ENCODE results near the gene ELAVL2. TPM values are rescaled to one million over a fixed set of nuclear protein-coding genes. Genes with fewer than 3 reads are reported as not detected.

Gene ELAVL2
- total and polyA plus RNA-seq, 2 donors: 0.07 to 0.33 TPM

DNA sequence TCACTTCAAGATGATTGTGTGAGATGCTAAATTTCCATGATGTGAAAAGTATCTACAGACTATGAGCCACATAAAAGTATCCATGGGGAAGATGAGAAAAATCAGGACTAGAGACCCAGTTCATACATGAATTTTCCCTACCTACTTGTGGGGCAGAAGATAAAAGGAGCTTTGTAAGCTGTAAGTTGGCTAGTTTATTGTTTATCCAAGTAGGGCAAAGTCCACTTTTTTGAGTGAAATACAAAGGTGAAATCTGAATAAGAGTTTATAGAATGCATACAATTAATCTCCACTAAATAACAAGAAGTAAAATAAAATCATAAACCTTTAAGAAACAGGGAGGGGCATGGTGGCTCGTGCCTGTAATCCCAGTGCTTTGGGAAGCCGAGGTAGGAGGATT, 160.4 kb downstream of the ELAVL2 start:
- WGBS: 83% methylated on average over 2 of the region's 2 CpGs
- Histone ChIP-seq H3K4me3 (ENCODE audit: low read length in 2 of 2) (no peak overlapping the region), H3K4me1 (ENCODE audit: control insufficient read depth in 2 of 2, insufficient read depth in 2 of 2, low read length in 2 of 2) (no peaks in the 10 kb centered on the region), H3K27me3 (ENCODE audit: control insufficient read depth in 2 of 2, insufficient read depth in 1 of 2, low read length in 1 of 2) (no peaks in the 10 kb centered on the region), H3K36me3 (ENCODE audit: control insufficient read depth in 2 of 2, insufficient read depth in 2 of 2, low read length in 1 of 2) (no peaks in the 10 kb centered on the region), H3K27ac (ENCODE audit: low read depth in 1 of 2, low read length in 1 of 2) (no peak overlapping the region), H3K9me3 (ENCODE audit: control insufficient read depth in 2 of 2, insufficient read depth in 1 of 2, low read length in 1 of 2) (no peaks in the 10 kb centered on the region)
- no peak for DNase-seq (ENCODE audit: low read depth in 6 of 9, low spot score in 9 of 9)

DNA sequence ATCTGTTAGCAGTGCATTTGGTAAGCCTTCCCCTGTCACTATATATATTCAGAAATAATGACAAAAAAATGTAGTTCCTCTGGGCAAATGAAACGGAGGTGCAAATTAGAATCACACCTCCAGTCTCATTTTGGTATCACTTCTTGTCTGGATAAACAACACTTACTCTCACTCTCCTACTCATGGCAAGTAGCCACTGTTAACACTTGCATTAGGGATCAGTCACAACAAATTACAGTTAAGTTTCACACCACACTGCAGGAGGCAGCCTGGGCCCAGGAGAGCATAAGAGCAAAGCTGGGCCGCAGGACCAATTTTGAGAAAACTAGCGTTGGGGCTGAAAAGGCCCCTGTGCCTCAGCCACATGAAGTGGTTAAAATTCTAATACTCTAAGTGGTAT, 161.0 kb downstream of the ELAVL2 start:
- 88% methylated on average over 3 of the region's 3 CpGs for WGBS
- no peak for DNase-seq (ENCODE audit: low read depth in 6 of 9, low spot score in 9 of 9)

DNA sequence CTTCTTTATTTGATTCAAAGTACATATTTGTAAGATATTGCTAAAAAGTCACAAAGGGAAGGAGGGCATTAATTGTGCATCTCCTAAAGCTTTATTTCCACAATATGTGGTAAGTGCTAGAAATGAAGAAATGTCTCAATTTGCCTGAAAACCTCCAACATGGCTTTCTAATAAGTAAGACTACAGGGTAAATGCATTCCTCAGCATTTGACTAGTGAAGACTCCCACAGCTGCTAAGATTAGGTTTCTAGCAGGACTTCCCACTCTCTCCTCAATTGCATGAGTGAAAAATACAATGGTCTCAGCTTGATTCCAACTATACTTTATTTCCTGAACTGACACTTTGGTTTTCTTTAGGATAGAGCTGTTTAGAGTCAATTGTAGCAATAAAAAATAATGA, 162.1 kb downstream of the ELAVL2 start:
- Histone ChIP-seq H3K4me1 (ENCODE audit: control insufficient read depth in 2 of 2, insufficient read depth in 2 of 2, low read length in 2 of 2) (no peaks in the 10 kb centered on the region), H3K36me3 (ENCODE audit: control insufficient read depth in 2 of 2, insufficient read depth in 2 of 2, low read length in 1 of 2) (no peaks in the 10 kb centered on the region), H3K27me3 (ENCODE audit: control insufficient read depth in 2 of 2, insufficient read depth in 1 of 2, low read length in 1 of 2) (no peaks in the 10 kb centered on the region), H3K9me3 (ENCODE audit: control insufficient read depth in 2 of 2, insufficient read depth in 1 of 2, low read length in 1 of 2) (no peaks in the 10 kb centered on the region), H3K4me3 (ENCODE audit: low read length in 2 of 2) (no peak overlapping the region), H3K27ac (ENCODE audit: low read depth in 1 of 2, low read length in 1 of 2) (no peak overlapping the region)
- no peak for DNase-seq (ENCODE audit: low read depth in 6 of 9, low spot score in 9 of 9)

More for the DNA sequence above, 161.0 kb downstream of the ELAVL2 start:
- H3K36me3 ChIP-seq (ENCODE audit: control insufficient read depth in 2 of 2, insufficient read depth in 2 of 2, low read length in 1 of 2): no peaks in the 10 kb centered on the region
- H3K9me3 ChIP-seq (ENCODE audit: control insufficient read depth in 2 of 2, insufficient read depth in 1 of 2, low read length in 1 of 2): no peaks in the 10 kb centered on the region
- H3K27ac ChIP-seq (ENCODE audit: low read depth in 1 of 2, low read length in 1 of 2): no peak overlapping the region
- no peak overlapping the region for H3K4me3 ChIP-seq (ENCODE audit: low read length in 2 of 2)
- no peaks in the 10 kb centered on the region for H3K4me1 ChIP-seq (ENCODE audit: control insufficient read depth in 2 of 2, insufficient read depth in 2 of 2, low read length in 2 of 2)
- H3K27me3 ChIP-seq (ENCODE audit: control insufficient read depth in 2 of 2, insufficient read depth in 1 of 2, low read length in 1 of 2): no peaks in the 10 kb centered on the region

DNA sequence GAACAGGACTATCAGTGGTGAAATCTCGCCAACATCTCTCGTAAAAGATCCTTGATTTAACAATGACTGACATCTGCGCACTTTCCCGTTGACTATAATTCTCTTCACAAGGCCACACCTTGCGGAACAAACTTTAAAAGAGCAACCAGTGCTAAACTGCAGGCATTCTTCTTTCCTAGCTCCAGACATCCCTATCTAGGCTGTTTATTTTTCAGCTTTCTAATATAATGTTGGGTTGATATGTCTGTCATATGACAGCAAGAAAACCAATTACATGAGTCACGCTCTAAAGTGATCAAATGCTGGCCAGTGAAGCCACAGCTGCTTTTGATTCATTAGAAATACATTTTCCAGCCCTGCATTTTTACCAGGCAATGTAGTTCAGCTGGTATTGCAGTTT, 162.5 kb downstream of the ELAVL2 start:
- 93% methylated on average over 6 of the region's 6 CpGs for WGBS
- H3K9me3 ChIP-seq (ENCODE audit: control insufficient read depth in 2 of 2, insufficient read depth in 1 of 2, low read length in 1 of 2): no peaks in the 10 kb centered on the region
- H3K27me3 ChIP-seq (ENCODE audit: control insufficient read depth in 2 of 2, insufficient read depth in 1 of 2, low read length in 1 of 2): no peaks in the 10 kb centered on the region
- no peak overlapping the region for H3K27ac ChIP-seq (ENCODE audit: low read depth in 1 of 2, low read length in 1 of 2)
- H3K36me3 ChIP-seq (ENCODE audit: control insufficient read depth in 2 of 2, insufficient read depth in 2 of 2, low read length in 1 of 2): no peaks in the 10 kb centered on the region
- no peak for DNase-seq (ENCODE audit: low read depth in 6 of 9, low spot score in 9 of 9)
- H3K4me3 ChIP-seq (ENCODE audit: low read length in 2 of 2): no peak overlapping the region
- no peaks in the 10 kb centered on the region for H3K4me1 ChIP-seq (ENCODE audit: control insufficient read depth in 2 of 2, insufficient read depth in 2 of 2, low read length in 2 of 2)

DNA sequence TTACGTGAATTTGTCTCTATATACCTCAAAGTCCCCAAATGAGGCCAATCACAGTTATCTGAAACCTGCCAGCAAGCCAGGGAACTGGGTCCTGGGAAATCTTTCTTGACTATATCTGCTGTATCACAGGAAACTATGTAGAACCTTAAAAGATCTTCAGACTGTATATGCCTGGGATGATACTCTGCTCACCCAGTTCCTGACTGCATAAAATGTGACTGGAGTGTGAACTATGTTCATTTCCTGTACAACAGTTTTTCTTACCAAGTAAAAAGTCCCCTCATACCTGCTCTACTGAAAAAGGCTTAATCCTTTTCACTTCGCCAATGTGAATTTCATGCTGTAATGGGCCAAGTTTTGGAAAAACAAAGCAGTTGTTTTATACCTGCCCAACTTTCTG, 162.9 kb downstream of the ELAVL2 start:
- no peak overlapping the region for H3K27ac ChIP-seq (ENCODE audit: low read depth in 1 of 2, low read length in 1 of 2)
- no peaks in the 10 kb centered on the region for H3K4me1 ChIP-seq (ENCODE audit: control insufficient read depth in 2 of 2, insufficient read depth in 2 of 2, low read length in 2 of 2)
- no peak overlapping the region for H3K4me3 ChIP-seq (ENCODE audit: low read length in 2 of 2)
- H3K27me3 ChIP-seq (ENCODE audit: control insufficient read depth in 2 of 2, insufficient read depth in 1 of 2, low read length in 1 of 2): no peaks in the 10 kb centered on the region
- WGBS: 95% methylated on average over 2 of the region's 2 CpGs
- H3K36me3 ChIP-seq (ENCODE audit: control insufficient read depth in 2 of 2, insufficient read depth in 2 of 2, low read length in 1 of 2): no peaks in the 10 kb centered on the region
- H3K9me3 ChIP-seq (ENCODE audit: control insufficient read depth in 2 of 2, insufficient read depth in 1 of 2, low read length in 1 of 2): no peaks in the 10 kb centered on the region
- DNase-seq (ENCODE audit: low read depth in 6 of 9, low spot score in 9 of 9): no peak

DNA sequence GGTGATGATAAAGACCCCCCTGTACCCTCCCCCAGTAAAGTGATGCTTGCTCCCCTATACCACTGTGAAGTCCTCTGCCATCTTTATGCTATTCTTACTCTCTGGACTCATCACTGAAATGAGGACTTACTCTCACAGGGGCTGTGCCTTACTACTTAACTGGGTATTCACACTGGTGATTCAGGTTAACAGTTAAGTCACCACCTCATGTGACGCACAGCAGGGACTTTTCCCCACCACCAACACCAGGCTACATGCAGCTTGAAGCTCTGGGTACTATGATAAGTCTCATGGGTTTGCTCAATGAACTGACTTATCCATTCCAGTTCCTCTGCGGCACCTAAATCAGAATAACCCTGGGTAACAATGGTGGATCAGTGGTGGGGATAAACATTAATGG, 163.7 kb downstream of the ELAVL2 start:
- Histone ChIP-seq H3K27ac (ENCODE audit: low read depth in 1 of 2, low read length in 1 of 2) (no peak overlapping the region), H3K9me3 (ENCODE audit: control insufficient read depth in 2 of 2, insufficient read depth in 1 of 2, low read length in 1 of 2) (no peaks in the 10 kb centered on the region), H3K4me3 (ENCODE audit: low read length in 2 of 2) (no peak overlapping the region), H3K4me1 (ENCODE audit: control insufficient read depth in 2 of 2, insufficient read depth in 2 of 2, low read length in 2 of 2) (no peaks in the 10 kb centered on the region), H3K36me3 (ENCODE audit: control insufficient read depth in 2 of 2, insufficient read depth in 2 of 2, low read length in 1 of 2) (no peaks in the 10 kb centered on the region), H3K27me3 (ENCODE audit: control insufficient read depth in 2 of 2, insufficient read depth in 1 of 2, low read length in 1 of 2) (no peaks in the 10 kb centered on the region)
- 90% methylated on average over 2 of the region's 2 CpGs for WGBS
- no peak for DNase-seq (ENCODE audit: low read depth in 6 of 9, low spot score in 9 of 9)

DNA sequence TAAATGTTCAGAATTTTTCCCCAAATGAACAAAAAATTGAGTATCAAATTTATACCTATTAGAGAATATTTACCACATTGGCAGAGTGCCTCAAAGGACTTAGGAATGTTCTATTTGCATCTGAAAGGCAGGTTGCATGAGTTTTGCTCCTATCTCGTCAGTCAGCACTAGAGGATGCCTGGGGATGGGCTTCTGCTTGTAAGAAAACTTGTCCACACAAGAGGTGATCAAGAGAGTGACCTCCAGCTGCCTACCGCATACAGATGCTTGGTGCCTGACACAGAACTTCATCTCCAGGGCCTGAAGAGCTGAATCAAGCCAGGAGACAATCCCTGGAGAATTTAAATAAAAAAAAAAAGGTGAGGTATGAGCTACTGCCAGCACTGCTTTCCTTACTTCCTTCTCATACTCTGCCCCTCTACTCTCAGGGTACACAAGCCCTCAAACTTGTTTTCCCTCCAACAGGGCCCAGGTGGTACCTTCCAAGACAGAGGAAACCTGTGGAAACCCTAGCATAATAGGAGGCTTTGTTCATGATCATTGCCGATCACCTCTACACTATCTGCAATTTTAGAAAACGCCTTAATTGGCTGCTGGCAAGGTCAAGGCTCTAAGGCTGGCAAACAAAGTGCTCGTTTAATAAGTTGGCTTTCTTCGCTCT, 166.6 kb downstream of the ELAVL2 start:
- 85% methylated on average over 6 of the region's 6 CpGs for WGBS
- Histone ChIP-seq H3K27ac (ENCODE audit: low read depth in 1 of 2, low read length in 1 of 2) (no peak overlapping the region), H3K9me3 (ENCODE audit: control insufficient read depth in 2 of 2, insufficient read depth in 1 of 2, low read length in 1 of 2) (no peaks in the 10 kb centered on the region)

DNA sequence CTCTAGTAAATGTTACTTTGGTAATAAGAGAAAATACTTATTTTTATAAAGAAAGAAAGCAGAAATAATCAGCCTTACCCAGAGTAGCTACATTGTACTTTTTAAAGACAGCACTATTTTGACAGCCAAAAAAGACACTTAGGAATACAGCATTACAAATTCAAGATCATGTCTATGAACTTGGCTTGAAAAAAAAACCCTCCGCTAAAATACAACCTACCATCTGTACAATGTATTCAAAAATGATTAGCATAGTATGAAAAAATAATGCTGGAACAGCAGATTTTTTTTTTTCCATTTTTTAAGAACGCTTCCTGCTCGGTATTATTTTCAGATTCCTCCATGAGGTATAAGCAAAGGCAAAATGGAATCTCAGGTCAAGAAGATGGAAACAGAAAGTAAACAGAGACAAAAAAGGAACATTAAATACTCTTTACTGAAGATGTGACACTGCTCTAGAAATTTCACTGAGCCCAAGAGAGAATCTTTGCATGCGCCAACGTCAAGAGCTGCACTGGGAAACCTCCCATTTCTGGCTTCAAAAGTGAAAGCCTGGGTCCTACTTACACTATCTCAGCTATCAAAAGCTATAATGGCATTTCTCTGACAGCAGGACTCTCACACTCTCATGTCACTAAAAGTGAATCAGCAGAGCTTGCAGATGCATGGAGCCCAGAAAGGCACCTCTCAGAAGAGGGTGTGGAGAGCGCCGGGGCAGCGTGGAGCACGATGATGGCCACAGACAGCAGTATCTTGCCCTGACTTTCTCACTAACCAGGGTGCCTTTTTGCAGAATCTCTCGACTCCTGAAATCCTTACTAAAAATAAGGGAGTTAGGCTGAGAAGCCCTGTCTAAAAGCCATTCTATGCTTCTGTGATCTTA, 167.4 kb downstream of the ELAVL2 start:
- WGBS: 91% methylated on average over 10 of the region's 10 CpGs
- Histone ChIP-seq H3K9me3 (ENCODE audit: control insufficient read depth in 2 of 2, insufficient read depth in 1 of 2, low read length in 1 of 2) (no peaks in the 10 kb centered on the region), H3K36me3 (ENCODE audit: control insufficient read depth in 2 of 2, insufficient read depth in 2 of 2, low read length in 1 of 2) (no peaks in the 10 kb centered on the region), H3K27ac (ENCODE audit: low read depth in 1 of 2, low read length in 1 of 2) (no peak overlapping the region), H3K4me3 (ENCODE audit: low read length in 2 of 2) (no peak overlapping the region), H3K4me1 (ENCODE audit: control insufficient read depth in 2 of 2, insufficient read depth in 2 of 2, low read length in 2 of 2) (no peaks in the 10 kb centered on the region), H3K27me3 (ENCODE audit: control insufficient read depth in 2 of 2, insufficient read depth in 1 of 2, low read length in 1 of 2) (no peaks in the 10 kb centered on the region)
- no peak for DNase-seq (ENCODE audit: low read depth in 6 of 9, low spot score in 9 of 9)

More for the DNA sequence above, 166.6 kb downstream of the ELAVL2 start:
- no peaks in the 10 kb centered on the region for H3K27me3 ChIP-seq (ENCODE audit: control insufficient read depth in 2 of 2, insufficient read depth in 1 of 2, low read length in 1 of 2)
- no peaks in the 10 kb centered on the region for H3K4me1 ChIP-seq (ENCODE audit: control insufficient read depth in 2 of 2, insufficient read depth in 2 of 2, low read length in 2 of 2)
- no peak overlapping the region for H3K4me3 ChIP-seq (ENCODE audit: low read length in 2 of 2)
- no peaks in the 10 kb centered on the region for H3K36me3 ChIP-seq (ENCODE audit: control insufficient read depth in 2 of 2, insufficient read depth in 2 of 2, low read length in 1 of 2)
- DNase-seq (ENCODE audit: low read depth in 6 of 9, low spot score in 9 of 9): no peak

DNA sequence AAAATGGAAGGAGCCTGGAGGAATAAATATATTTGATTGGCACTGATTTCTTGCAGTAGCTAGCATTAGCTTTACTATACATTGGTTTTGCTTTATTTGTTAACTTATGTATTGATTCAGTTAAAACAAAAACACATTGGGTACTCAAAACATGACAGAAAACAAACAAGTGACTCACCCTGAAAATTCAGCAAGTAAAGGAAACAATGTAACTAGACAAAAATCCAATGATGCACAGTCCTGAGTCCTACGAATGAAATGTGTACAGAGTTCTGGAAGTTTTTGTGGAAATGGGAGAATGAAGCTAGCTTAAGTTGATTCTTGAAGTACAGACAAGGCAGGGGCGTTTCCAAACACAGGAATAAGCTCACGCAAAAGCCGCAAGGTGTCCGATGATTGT, 175.0 kb downstream of the ELAVL2 start:
- Histone ChIP-seq H3K36me3 (ENCODE audit: control insufficient read depth in 2 of 2, insufficient read depth in 2 of 2, low read length in 1 of 2) (no peaks in the 10 kb centered on the region), H3K27me3 (ENCODE audit: control insufficient read depth in 2 of 2, insufficient read depth in 1 of 2, low read length in 1 of 2) (no peaks in the 10 kb centered on the region), H3K9me3 (ENCODE audit: control insufficient read depth in 2 of 2, insufficient read depth in 1 of 2, low read length in 1 of 2) (no peaks in the 10 kb centered on the region), H3K4me3 (ENCODE audit: low read length in 2 of 2) (no peak overlapping the region), H3K4me1 (ENCODE audit: control insufficient read depth in 2 of 2, insufficient read depth in 2 of 2, low read length in 2 of 2) (no peaks in the 10 kb centered on the region), H3K27ac (ENCODE audit: low read depth in 1 of 2, low read length in 1 of 2) (no peak overlapping the region)
- DNase-seq (ENCODE audit: low read depth in 6 of 9, low spot score in 9 of 9): no peak
- 93% methylated on average over 5 of the region's 5 CpGs for WGBS
